Central memory CD8-positive, alpha-beta T cell (primary cell): Measurements from ENCODE around the gene UQCRC1.
"Not testable (repeated sequence)": the region's sequence is repeated elsewhere in the genome, so short reads cannot be mapped to it uniquely, and the experiment has no call there.

Experiments used
- ATAC-seq: fragments of 150-1000 bp; cut with Tn5 transposase; replicated peaks from 2 replicates; pipeline ENCODE4 v1.10.0; 2022; ENCODE audit warnings: mild to moderate bottlenecking, moderate FRiP score, moderate number of reproducible peaks; ENCODE audit not compliant: poor library complexity, severe bottlenecking; ENCODE audit errors: extremely low read depth
- DNase-seq, 2 donors: peaks; one replicate each; pipeline ENCODE4 v3.0.0; 2021; ENCODE audit warnings: low spot score in 2 of 2
- H3K27ac Mint-ChIP-seq: one replicate; pipeline ENCODE4 v1.8.0; 2022; ENCODE audit warnings: low read depth, mild to moderate bottlenecking, moderate library complexity, mixed read lengths
- H3K27me3 Mint-ChIP-seq: one replicate; pipeline ENCODE4 v1.8.0; 2022; ENCODE audit warnings: mixed read lengths
- H3K36me3 Mint-ChIP-seq: one replicate; pipeline ENCODE4 v1.8.0; 2022; ENCODE audit warnings: mild to moderate bottlenecking, moderate library complexity, mixed read lengths; ENCODE audit not compliant: insufficient read depth
- H3K4me1 Mint-ChIP-seq: one replicate; pipeline ENCODE4 v1.8.0; 2022; ENCODE audit warnings: mixed read lengths
- H3K4me3 Mint-ChIP-seq: one replicate; pipeline ENCODE4 v1.8.0; 2022; ENCODE audit warnings: mild to moderate bottlenecking, moderate library complexity, mixed read lengths
- H3K9me3 Mint-ChIP-seq: one replicate; pipeline ENCODE4 v1.8.0; 2022; ENCODE audit warnings: mixed read lengths

UQCRC1 gene

GRCh38 chr3:48551651-48552050 lies 57.8 kb downstream of the UQCRC1 start:
- not testable (repeated sequence) for H3K9me3 Mint-ChIP-seq, DNase-seq, H3K4me3 Mint-ChIP-seq, H3K27me3 Mint-ChIP-seq, H3K4me1 Mint-ChIP-seq, H3K27ac Mint-ChIP-seq, ATAC-seq, H3K36me3 Mint-ChIP-seq
